Measurements from ENCODE around the gene NPTX2.
"Not testable (repeated sequence)": the region's sequence is repeated elsewhere in the genome, so short reads cannot be mapped to it uniquely, and the experiment has no call there.

Gene NPTX2, protein sequence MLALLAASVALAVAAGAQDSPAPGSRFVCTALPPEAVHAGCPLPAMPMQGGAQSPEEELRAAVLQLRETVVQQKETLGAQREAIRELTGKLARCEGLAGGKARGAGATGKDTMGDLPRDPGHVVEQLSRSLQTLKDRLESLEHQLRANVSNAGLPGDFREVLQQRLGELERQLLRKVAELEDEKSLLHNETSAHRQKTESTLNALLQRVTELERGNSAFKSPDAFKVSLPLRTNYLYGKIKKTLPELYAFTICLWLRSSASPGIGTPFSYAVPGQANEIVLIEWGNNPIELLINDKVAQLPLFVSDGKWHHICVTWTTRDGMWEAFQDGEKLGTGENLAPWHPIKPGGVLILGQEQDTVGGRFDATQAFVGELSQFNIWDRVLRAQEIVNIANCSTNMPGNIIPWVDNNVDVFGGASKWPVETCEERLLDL

DNA sequence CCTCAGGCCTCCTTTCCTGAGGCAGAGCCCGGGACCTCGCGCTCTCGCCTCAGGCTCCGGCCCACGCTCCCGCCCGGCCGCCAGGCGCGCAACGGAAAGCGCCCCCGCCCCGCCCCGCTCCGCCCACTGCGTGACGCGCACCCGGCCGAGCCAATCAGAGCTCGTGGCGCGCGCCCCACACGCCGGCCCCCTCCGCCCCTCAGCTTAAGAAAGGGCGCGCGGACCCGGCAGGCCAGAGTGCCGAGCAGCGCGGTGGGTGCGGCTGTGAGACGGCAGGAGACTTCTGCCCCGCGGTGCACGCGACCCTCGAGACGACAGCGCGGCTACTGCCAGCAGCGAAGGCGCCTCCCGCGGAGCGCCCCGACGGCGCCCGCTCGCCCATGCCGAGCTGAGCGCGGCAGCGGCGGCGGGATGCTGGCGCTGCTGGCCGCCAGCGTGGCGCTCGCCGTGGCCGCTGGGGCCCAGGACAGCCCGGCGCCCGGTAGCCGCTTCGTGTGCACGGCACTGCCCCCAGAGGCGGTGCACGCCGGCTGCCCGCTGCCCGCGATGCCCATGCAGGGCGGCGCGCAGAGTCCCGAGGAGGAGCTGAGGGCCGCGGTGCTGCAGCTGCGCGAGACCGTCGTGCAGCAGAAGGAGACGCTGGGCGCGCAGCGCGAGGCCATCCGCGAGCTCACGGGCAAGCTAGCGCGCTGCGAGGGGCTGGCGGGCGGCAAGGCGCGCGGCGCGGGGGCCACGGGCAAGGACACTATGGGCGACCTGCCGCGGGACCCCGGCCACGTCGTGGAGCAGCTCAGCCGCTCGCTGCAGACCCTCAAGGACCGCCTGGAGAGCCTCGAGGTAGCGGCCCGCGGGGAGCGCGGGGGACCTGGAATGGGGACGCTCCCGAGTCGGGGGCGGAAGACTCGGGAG lies at the start of gene NPTX2:
NPTX2 (plus strand) TSS at position 235 of the 909 bp plus-strand sequence; CDS start at position 412, 177 bp downstream.
- DNase-seq: peak; percentile 79

DNA sequence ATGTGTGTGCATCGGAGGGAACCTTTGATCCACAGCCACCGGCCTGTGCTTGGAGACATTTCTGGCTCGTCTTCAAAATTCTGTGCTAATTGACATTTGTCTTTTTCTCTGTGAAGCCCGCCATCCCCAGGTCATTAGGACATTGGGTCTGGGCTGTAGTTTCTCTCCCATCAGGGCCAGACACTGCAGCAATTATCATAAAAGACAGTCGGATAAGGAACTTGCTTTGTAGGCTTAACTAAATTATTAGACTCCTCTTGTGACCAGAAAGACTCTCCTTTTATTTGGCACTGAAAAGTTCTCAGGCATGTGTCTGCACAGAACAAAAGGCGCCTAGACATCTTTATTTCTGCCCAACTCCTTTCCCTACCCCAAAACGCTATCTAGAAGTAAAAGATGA lies 49.1 kb upstream of the NPTX2 start:
- no peak for DNase-seq

DNA sequence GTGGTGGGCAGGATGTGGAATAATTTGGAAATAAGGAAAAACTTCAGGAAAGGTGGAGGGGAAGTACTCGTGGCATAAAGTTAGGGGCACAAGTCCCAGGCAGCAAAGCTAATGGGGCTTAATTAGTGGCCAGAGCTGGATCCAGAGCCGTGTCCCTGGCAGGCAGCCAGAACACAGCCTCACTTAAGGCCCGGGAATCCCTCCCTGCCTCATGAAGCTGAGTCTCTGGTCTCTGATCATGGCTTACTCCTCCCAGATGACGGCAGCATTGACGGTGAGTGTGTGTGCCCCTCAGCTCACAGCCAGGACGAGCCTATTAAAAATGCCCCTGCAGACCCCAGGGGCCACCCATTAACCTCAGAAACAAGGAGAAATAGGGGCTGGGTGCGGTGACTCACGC lies 48.2 kb upstream of the NPTX2 start:
- DNase-seq: no peak

DNA sequence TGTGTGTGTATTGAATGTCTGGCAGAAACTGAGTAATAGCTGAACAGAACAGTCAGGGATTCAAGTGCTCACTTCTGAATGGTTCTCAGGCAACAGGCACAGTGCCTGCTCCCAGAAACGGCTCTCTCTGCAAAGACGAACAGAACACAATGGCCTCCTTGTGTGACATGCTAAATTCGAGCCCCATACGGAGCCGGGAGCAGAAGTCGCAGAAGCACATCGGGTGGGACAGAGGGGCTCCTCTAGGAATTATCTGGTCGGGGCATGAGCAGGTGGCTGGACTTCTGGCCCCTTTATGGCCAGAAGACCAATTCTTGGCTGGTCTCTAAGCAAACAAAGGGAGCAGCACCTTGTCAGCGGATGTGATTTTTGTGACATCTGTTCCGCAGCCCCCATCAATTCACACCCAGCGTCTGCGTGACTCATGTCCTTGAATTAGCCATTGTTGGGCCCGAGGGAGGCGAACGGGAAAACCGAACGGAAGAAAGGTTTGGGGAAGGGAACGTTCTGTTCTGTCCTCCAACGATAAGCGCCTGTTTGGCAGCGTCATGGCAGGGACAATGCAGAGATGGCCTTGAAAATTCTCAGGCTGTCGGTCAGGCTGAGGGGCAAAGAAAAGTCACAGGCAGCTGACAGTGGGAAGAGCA lies 47.3 kb upstream of the NPTX2 start:
- no peak for DNase-seq

DNA sequence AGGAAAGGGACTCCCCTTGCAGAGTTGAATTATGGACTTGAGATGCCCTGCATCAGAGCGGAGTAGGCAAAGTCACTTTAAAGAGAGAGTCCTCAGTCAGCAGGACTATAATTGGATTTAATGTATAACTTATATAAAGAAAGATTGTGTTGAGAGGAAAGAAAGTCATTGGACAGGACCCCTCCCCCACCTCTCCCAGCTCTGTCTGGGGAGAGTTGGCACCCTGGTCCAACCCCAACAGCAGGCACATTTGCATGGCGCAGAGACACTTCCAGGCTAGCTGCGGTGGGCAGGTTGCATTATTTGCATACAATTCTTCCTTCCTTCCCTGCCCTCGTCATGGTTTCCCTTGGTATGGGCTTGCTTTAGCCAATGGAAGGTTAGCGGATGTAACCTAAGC lies 46.1 kb upstream of the NPTX2 start:
- no peak for DNase-seq

DNA sequence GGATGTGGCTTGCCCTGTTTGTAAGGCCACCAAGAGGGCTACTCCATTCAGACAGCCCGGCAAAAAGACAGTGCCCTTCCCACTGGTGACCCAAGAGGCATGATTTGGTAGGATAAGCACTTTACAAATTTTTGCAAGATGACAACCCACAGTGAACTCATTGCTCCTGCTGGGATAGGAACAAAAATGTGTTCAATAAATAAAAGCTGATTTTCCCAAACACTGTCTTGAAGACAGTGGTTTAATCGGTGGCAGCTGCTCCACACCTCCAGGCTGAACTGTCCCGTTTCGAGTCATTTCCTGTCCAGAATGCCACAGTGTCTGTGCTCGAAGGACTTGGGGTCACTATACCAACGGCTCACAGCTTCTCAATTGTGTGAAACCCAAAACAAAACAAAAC lies 45.1 kb upstream of the NPTX2 start:
- DNase-seq: no peak

DNA sequence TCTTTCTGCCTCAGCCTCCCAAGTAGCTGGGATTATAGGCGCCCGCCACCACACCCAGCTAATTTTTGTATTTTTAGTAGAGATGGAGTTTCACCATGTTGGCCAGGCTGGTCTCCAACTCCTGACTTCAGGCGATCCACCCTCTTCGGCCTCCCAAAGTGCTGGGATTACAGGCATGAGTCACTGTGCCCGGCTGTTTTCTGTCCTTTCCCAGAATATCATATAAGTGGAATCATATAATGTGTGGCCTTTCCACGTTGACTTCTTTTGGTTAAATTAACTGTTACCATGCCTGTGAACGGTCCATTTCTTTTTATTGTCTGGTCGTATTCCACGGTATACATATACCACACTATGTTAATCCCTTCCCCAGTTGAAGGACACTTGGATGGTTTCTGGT lies 44.4 kb upstream of the NPTX2 start:
- not testable (repeated sequence) for DNase-seq

DNA sequence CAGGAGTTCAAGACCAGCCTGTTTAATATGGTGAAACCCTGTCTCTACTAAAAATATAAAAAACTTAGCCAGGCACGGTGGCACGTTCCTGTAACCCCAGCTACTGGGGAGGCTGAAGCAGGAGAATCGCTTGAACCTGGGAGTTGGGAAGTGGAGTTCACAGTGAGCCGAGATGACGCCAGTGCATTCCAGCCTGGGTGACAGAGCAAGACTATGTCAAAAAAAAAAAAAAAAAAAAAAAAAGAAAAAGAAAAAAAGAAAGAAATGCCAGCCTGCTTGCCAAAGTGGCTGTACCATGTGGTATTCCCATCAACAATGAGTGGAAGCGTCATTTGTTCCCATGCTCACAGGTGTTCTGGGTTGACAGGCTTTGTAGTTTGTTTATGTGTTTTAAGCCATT lies 43.3 kb upstream of the NPTX2 start:
- DNase-seq: no peak

DNA sequence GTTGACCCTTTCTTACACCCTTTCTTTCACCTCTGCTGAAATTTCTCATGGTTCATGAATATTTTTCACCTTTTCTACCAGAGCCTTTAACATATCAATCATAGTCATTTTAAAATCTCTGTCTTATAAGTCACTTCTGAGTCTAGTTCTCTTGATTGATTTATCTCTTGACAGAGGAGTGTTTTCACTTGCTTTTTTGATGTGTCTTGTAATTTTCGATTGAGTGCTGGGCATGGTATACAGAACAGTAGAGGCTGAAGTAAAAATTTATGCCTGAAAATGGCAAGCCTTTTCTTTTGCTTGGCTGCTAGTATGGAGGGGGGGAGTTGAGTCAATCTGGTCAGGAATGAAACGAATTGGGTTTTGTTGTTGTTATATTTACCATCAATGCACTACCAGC lies 41.2 kb upstream of the NPTX2 start:
- no peak for DNase-seq

DNA sequence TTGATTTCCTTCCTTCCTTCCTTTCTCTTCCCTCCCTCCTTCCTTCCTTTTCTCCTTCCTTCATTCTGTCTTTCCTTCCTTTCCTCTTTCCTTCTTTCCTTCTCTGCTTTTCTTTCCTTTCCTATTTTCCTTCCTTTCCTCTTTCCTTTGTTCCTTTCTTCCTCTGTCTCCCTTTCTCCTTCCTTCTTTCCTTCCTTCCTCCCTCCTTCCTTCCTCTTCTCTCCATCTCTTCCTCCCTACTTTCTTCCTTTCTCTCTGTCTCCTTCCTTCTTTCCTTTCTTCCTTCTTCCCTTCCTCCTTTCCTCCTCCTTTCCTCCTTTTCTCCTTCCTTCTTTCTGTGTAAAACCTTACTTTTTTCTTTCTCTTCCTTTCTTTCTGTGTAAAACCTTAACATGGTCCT lies 32.3 kb upstream of the NPTX2 start:
- no peak for DNase-seq

DNA sequence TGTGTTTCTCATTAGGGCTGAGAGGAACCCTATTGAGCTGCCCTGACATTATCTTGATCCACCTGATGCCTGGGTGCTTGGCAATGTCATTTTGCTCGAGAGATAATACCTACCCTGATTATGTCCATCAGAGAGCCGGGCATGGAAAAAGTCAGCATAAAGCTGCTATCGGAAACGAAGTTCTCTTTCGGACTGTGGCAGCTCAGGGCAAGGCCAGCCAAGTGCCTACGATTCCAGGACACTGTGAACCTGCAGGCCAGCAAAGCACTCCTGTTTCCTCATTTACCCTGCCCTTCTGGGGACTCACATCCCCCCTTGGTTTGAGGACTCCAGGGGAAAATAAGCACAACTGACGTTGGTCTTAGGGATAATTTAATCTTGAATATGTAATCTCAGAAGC lies 25.2 kb upstream of the NPTX2 start:
- DNase-seq: no peak

DNA sequence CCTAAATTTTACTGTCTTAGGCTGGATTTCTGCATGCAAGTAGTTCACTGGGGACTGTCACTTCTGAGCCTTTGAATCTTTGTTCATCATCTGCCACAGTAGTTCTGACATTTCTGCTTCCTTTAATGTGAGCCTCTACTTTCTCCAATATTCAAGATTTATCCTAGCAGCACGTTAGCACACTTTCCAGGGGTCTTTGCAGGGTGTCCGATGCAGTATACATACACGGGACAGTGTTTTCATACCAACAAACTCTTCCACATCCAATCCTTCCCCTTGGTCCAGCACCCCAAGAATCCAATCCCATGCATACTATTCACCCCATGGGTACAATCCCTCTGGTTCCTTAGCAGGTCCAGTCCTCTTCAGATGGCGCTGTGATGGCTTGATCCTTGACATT lies 22.7 kb upstream of the NPTX2 start:
- DNase-seq: no peak

DNA sequence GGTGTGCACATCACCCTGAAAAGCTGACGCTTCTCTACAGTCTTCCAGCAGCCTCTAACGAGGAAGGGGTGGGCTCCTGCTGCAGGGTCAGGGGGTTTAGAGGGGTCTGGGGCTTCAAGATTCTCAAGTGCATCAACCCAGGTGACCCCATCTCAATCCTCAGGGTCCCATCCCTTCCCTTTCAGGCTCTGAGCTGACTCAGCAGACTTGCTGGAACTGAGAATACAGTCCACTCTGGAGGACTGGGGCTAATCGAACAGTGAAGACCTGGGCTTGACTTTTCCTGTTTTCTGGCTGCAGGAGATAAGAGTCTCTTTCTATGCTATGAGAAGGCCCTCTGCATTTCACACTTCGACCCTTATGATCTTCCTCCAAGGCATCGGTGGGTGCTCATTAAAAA lies 22.3 kb upstream of the NPTX2 start:
- DNase-seq: no peak

DNA sequence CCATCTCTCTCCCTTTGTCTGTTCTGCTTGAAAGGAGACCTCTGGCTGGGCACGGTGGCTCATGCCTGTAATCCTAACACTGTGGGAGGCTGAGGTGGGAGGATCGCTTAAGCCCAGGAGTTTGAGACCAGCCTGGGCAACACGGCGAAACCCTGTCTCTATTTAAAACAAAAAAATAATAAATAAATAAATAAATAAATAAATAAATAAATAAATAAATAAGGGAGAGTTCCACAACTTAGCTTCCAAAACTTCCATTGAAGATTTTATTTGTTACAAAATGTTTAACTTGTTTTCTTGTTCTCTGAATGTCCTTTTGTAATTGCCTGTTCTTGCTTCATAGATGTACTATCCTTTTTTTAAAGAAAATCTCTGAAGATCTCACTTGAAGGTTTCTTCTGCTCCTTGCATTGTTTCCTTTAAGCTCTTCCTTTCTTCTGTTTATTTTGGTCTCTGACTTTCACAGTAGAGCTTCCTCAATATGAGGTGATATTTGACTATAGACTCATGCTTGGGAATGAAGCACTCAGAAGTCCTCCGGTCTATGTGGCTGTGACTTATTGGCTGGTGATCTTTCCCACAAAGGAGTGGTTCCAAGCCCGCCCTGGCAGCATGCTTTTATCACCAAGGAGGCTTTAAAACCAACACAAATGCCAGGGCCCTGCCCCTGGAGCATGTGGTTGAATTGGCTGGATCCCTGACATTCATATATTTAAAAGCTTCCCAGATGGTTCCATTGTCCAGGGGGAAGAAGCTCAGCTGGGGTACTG lies 18.1 kb upstream of the NPTX2 start:
- DNase-seq: no peak

DNA sequence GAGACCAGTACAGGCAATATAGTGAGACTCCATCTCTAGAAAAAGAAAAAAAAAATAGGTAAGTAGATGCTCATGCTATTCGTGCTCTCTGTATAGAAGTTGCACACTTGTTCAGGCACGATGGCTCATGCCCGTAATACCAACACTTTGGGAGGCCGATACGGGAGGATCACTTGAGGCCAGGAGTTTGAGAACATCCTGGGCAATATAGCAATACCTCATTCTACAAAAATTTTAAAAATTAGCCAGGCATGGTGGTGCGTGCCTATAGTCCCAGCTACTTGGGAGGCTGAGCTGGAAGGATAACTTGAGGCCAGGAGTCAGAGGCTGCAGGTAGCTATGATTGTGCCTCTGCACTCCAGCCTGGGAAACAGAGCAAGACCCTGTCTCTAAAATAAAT lies 17.2 kb upstream of the NPTX2 start:
- no peak for DNase-seq

DNA sequence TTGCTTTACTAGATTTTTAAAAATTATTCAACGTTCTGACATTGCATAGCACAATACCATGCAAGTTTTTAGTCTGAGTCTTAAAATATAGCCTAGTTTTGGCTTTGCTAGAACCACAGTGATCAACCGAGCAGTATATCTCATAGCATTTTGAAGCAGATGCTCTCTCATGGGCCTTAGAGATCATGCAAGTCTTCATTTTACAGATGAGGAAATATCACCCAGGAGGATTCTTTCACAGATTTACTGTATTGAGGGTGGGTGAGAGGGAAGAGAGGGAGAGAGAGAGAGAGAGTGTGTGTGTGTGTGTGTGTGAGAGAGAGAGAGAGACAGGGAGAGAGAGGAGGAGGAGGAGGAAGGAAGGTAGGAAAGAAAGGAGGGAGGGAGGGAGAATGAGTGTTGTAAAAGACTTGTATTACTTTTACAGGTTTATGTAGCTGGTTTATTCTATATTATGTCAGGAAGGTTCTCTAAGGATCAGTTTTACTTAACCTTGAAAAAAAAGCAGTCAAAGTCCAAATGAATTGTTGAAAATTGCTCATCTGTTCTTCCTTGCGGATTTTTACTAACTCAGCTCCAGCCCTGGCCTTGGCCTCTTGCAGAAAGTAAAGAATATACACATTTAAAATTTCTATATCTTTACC lies 14.2 kb upstream of the NPTX2 start:
- DNase-seq: no peak

DNA sequence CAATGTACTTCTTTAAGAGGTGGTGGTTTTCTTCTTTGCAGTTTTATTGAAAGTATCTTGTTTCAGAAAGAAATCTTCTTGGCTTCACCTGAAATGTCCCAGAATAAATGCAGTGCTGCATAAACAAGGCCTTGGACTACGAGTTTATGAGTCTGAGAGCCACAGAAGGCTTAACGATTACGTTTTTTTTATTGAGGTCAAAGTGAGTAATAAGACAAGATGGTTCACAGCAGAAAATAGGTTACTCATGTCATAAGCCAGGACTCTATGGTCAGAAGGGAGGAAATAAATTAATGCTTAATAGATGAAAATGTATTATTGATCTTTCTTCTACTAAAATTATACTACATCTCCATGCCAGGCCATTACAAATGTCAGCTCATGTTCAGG lies 13.7 kb upstream of the NPTX2 start:
- no peak for DNase-seq

DNA sequence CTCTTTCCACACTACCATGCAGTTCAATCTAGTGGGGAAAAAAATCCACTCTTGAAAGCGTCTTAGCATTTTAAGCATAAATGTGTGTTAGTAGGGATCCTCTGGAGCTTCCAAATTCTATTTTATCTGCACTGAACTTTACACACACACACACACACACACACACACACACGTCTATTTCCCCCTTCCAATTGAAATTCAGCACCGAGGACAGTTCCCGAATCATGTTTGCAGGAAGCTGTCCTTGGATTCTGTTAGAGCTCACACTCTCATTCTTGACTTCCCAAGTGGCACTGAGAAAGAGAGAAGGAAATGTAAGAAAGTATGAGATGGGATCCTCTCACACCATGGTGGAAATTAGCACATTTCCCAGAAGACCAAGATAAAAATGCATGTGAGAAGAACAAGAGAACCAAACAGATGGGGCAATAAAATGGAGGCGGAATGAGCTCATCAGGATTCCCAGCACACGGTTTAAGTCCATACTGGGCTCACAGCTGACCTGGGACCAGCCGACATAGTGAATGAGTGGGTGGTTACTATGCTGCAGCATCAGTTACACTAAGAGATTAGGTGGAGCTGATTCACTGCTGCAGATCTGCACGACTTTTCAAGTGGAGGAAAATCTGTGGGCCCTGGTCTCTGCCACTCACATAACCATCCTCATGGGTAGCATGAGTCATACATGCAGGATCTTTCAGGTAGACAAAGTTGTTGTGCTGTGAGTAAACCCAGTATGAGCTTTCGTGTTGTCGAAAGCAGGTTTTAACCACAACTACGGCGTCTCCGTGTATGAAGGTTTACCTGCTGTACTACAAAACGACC lies 3.3 kb upstream of the NPTX2 start:
- DNase-seq: no peak

DNA sequence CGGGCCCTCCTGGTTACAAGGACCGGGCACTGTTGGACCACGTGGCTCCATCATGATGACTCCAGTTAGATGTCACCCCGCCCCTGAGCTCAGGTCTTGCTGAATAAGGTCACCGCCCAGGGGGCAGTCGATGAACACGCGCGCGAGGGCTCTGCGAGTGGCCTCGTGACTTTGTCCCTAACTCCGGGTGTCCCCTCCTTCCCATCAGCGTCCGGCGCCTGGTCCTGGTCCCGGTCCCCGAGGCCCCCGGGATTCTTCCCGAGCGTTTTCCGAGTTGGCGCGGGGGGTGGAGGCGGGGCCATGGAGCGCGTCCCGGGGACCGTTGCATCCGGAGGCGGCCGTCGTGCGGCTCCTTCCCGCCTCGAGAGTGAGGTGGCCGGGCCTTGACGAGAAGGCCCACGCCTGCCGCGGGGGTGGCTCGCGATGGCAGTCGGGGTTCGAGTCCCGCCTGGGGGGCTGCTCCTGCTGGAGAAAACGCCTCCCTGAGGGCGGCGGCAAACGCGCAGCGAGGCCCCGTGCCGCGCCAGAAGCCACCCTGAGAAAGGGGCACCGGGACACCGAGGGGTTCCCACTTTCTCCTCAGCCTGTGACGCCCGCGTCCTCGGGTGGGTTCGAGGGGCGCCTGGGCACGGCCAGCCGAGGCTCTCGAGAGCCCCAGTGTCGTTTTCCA lies 569 bp upstream of the NPTX2 start:
- DNase-seq: no peak

DNA sequence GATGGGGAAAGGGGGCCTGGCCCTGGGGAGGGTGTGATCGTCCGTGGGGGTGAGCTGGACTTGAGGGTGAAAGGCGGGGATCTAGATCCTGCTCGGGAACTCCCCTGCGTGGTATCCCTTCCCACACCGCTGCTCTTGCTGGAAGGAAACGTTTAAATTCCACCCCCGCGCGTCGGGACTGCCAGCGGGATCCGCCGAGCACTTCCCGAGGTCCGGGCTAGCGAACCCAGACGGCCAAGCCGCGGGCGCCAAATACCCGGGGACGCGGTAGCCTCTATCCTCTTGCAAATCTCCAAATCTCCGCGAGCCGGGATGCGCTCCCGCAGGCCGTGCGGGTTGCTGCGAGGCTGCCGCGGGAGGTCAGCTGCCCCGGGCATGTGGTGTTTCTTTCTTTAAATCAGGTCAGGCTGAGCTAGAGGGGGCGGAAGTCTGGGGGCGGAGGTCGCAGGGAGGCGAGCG lies 904 bp downstream of the NPTX2 start:
- DNase-seq: no peak

DNA sequence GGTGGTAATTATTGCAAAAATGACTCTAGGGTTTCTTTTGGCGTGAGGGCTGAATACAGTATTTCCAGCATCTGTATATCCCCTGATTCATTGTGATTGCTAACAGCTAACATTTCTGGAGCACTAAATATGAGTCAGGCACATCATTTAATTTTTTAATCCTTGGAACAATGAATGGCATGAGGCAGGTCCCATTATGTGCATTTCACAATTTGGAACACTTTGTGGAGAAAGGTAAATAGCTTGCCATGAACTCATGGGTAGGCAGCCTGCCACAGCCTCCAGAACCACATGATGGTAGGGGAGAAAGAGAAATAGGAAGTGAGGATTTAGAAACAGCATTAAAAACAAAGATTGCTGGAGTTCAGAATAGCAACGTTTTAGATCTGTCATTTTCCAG lies 1.7 kb downstream of the NPTX2 start:
- no peak for DNase-seq

Measured in NCI-H774 (cell line).